Stomach smooth muscle (tissue), 2 donors: ENCODE data around the gene PDE4D.

Experiments used
- H3K27ac ChIP-seq: one replicate; pipeline ENCODE4 v1.7.0; 2013; ENCODE audit warnings: mild to moderate bottlenecking, low read length, inconsistent platforms
- H3K27me3 ChIP-seq, 2 donors: one replicate each; pipeline ENCODE4 v1.7.0; 2013; ENCODE audit warnings: low read length in 2 of 2; ENCODE audit not compliant: insufficient read depth in 2 of 2, control insufficient read depth in 1 of 2
- H3K36me3 ChIP-seq, 2 donors: one replicate each; pipeline ENCODE4 v1.7.0; 2013; ENCODE audit warnings: low read length in 2 of 2; ENCODE audit not compliant: control insufficient read depth in 2 of 2, insufficient read depth in 2 of 2
- H3K4me1 ChIP-seq: one replicate; pipeline ENCODE4 v1.7.0; 2013; ENCODE audit warnings: low read length; ENCODE audit not compliant: control insufficient read depth, insufficient read depth
- H3K4me3 ChIP-seq, 2 donors: one replicate each; pipeline ENCODE4 v1.7.0; 2013; ENCODE audit warnings: low read length in 2 of 2
- H3K9ac ChIP-seq, 2 donors: one replicate each; pipeline ENCODE4 v1.7.0; 2013; ENCODE audit warnings: low read length in 2 of 2, mild to moderate bottlenecking in 1 of 2
- H3K9me3 ChIP-seq, 2 donors: one replicate each; pipeline ENCODE4 v1.7.0; 2013; ENCODE audit warnings: low read length in 2 of 2; ENCODE audit not compliant: control insufficient read depth in 2 of 2
- donor health status: healthy.
- donor health status: Pancreatic carcinoma.

PDE4D gene

DNA sequence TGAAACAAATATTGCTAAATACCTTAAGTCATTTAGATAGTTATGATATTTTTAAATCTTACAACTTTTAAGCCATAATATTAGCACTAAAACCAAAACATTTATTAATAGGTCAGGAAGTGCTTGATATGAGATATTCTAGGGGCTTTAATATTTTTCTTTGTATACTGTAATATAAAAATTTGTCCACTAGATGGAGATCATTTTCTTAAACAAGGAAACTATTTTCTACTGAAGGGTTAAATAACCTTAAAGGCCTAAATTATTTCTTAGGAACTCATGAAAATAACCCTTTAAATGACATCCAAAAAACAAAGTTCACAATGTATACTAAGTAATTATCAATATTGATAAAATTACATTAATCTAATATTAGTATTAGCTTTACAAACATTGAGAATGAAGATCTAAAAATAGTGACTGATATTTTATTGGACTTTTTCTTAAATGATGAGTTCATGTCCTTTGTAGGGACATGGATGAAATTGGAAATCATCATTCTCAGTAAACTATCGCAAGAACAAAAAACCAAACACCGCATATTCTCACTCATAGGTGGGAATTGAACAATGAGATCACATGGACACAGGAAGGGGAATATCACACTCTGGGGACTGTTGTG is 675.0 kb downstream of the PDE4D start:
- Histone ChIP-seq H3K9me3 (no peaks in the 10 kb centered on the region), H3K27ac (no peak overlapping the region), H3K27me3 (no peaks in the 10 kb centered on the region), H3K9ac (no peak overlapping the region), H3K4me1 (peaks cover 3% of the 10 kb centered on the region), H3K4me3 (no peak overlapping the region), H3K36me3 (peaks cover 4 to 5% of the 10 kb centered on the region in 2 donors)

DNA sequence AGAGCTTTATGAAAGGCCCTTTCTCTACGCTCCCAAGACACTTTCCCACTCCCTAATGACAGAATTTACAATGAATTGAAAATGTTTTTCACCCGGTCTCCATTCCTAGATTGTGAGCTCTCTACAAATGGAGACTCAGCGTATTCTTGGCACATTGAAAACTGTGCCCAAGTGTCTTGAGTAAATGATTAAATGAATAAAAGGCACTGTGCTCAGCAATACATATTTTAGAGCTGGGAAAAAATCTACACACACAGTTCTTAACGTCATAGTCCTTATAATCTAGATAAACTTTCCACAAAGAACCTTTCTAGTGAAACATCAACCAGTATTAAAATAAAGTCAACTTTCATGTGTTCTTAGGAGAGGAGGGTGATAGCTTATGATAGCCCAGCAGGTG is 676.7 kb downstream of the PDE4D start:
- H3K27me3 ChIP-seq, result no peaks in the 10 kb centered on the region
- peaks cover 4 to 5% of the 10 kb centered on the region in 2 donors for H3K36me3 ChIP-seq
- no peaks in the 10 kb centered on the region for H3K9me3 ChIP-seq
- H3K27ac ChIP-seq, result no peak overlapping the region
- H3K4me1 ChIP-seq, result peaks cover 3% of the 10 kb centered on the region
- H3K4me3 ChIP-seq, result no peak overlapping the region
- H3K9ac ChIP-seq, result no peak overlapping the region

GRCh38 chr5:59212596-59212995 is 680.9 kb downstream of the PDE4D start:
- H3K9me3 ChIP-seq, result no peaks in the 10 kb centered on the region
- H3K4me1 ChIP-seq, result no peaks in the 10 kb centered on the region
- H3K9ac ChIP-seq, result no peak overlapping the region

GRCh38 chr5:59209758-59210359 is 683.7 kb downstream of the PDE4D start:
- Histone ChIP-seq H3K4me3 (no peak overlapping the region), H3K27me3 (no peaks in the 10 kb centered on the region), H3K27ac (no peak overlapping the region), H3K9me3 (no peaks in the 10 kb centered on the region), H3K9ac (no peak overlapping the region), H3K36me3 (peaks cover 2% of the 10 kb centered on the region in 2 donors), H3K4me1 (peaks cover 13% of the 10 kb centered on the region)

More at GRCh38 chr5:59212596-59212995, 680.9 kb downstream of the PDE4D start:
- peaks cover 4 to 5% of the 10 kb centered on the region in 2 donors for H3K36me3 ChIP-seq
- H3K4me3 ChIP-seq, result no peak overlapping the region
- H3K27ac ChIP-seq, result no peak overlapping the region
- H3K27me3 ChIP-seq, result no peaks in the 10 kb centered on the region

DNA sequence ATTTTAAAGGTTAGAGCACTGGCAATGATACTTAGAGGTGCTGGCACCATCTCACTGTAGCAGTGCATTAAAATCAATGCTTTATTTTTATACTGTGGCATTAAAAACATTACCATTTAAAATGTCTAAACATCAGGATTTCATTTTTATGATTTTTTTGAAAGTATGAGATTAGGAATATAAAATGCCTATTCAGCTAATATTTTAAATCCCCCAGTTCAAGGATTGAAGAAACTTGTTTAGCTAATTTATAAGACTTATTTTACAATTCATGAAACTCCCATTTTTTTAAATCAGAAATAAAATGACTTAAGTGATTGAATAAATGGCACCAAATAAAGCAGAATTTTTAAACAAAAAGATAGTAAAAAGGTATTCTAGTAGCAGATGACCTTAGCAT is 685.1 kb downstream of the PDE4D start:
- H3K27ac ChIP-seq, result no peak overlapping the region
- H3K4me1 ChIP-seq, result peaks cover 13% of the 10 kb centered on the region
- H3K4me3 ChIP-seq, result no peak overlapping the region
- no peaks in the 10 kb centered on the region for H3K27me3 ChIP-seq
- H3K36me3 ChIP-seq, result no peaks in the 10 kb centered on the region
- H3K9ac ChIP-seq, result no peak overlapping the region
- H3K9me3 ChIP-seq, result no peaks in the 10 kb centered on the region

DNA sequence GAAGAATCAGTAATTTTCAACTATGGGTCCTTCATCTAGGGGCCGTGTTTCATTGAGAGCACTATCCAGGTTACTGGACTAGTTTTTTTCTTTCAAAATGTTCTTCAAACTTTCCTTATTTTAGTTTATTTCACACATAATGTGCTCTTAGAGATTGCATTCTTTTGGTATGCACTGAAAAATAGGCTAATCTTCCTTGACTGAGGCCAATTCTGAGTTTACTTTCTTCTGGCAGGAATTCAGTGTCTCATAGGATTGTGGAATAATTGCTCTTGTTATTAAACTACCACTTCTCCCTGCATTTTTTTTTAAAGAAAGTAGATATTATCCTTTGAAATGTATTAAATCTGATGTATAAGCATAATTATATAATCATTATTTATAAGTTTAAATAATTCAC is 686.1 kb downstream of the PDE4D start:
- no peaks in the 10 kb centered on the region for H3K27me3 ChIP-seq
- H3K4me1 ChIP-seq, result peaks cover 13% of the 10 kb centered on the region
- no peaks in the 10 kb centered on the region for H3K36me3 ChIP-seq
- H3K9ac ChIP-seq, result no peak overlapping the region
- H3K27ac ChIP-seq, result no peak overlapping the region
- no peaks in the 10 kb centered on the region for H3K9me3 ChIP-seq
- H3K4me3 ChIP-seq, result no peak overlapping the region

DNA sequence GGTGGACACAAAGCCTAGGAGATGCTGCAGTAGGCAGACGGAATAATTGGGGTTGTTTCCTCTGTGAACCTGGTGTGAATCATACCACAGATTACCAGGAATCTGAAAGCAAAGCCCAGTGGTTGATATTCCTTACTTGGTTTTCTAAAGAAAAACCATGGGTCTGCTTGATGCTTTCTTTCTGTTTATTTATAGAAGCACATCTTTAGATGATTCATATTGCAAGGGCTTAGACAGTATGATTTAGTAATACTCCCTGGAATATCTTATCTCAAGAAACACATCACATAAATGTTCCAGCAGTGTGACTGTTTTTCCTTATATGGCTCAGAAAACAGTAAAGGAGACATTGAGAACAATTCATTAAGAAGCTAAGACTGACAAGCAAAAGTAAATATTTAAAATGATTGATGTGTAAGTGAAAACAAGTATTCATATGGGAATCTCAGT is 687.4 kb downstream of the PDE4D start:
- Histone ChIP-seq H3K9ac (no peak overlapping the region), H3K36me3 (no peaks in the 10 kb centered on the region), H3K27me3 (no peaks in the 10 kb centered on the region), H3K27ac (peak overlapping the region; percentile 50), H3K4me3 (no peak overlapping the region), H3K4me1 (peaks cover 13% of the 10 kb centered on the region), H3K9me3 (no peaks in the 10 kb centered on the region)

GRCh38 chr5:59204114-59204897 is 689.2 kb downstream of the PDE4D start:
- Histone ChIP-seq H3K9me3 (no peaks in the 10 kb centered on the region), H3K27ac (peak overlapping the region; percentile 50), H3K27me3 (no peaks in the 10 kb centered on the region), H3K4me3 (no peak overlapping the region), H3K4me1 (peaks cover 13% of the 10 kb centered on the region), H3K9ac (no peak overlapping the region), H3K36me3 (no peaks in the 10 kb centered on the region)

DNA sequence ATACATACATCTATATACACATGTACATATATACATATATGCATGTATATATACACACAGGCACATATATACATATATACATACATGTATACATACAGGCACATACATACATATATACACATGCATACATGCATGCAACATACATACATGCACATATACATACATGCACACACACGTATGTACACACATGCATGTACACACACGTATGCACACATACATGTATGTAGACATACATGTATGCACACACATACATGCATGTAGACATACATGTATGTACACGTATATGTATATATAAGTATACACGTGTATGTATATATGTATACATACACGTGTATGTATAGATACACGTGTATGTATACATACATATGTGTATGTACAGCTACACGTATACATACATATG is 693.7 kb downstream of the PDE4D start:
- no peaks in the 10 kb centered on the region for H3K27me3 ChIP-seq
- no peak overlapping the region for H3K27ac ChIP-seq
- H3K36me3 ChIP-seq, result no peaks in the 10 kb centered on the region
- H3K9ac ChIP-seq, result no peak overlapping the region
- H3K9me3 ChIP-seq, result no peaks in the 10 kb centered on the region
- peaks cover 3% of the 10 kb centered on the region for H3K4me1 ChIP-seq
- H3K4me3 ChIP-seq, result no peak overlapping the region

DNA sequence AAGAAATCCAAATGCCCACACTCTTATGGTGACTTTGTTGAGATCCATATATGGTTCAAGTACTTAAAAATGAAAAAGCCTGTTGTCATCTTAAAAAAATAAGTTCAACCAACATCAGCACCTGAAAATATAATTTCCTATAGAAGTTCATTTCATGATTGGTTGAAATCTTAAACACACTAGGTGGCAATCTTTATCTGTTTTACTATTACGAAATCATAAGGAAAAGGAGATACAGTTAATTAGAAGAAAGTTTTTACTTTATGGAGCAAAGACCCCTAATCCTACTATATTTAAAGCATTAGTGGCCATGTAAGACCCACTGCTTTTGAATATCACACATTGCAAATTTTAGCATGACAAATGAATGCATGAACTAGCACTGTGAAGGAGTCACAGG is 694.7 kb downstream of the PDE4D start:
- no peaks in the 10 kb centered on the region for H3K27me3 ChIP-seq
- H3K27ac ChIP-seq, result no peak overlapping the region
- H3K36me3 ChIP-seq, result no peaks in the 10 kb centered on the region
- H3K4me1 ChIP-seq, result peaks cover 3% of the 10 kb centered on the region
- no peak overlapping the region for H3K9ac ChIP-seq
- no peak overlapping the region for H3K4me3 ChIP-seq
- no peaks in the 10 kb centered on the region for H3K9me3 ChIP-seq

DNA sequence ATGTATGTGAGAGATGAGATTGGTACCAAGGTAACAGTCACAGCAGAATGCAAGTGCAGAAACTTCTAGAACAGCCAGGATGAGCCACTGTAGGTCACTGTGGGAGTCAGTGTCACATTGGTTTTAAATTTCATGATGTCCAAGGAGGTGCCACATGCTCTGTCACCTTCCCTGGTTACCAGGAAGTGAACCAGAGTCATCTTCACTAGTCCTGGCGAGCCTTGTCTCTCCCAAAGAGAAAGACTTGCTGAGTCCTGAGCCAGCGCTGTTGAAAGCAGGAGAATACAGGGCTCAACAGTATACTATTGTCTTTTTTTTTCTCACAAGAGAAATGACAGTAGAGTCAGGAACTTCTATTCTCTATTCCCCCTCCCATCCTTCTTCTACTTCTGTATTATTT is 695.2 kb downstream of the PDE4D start:
- Histone ChIP-seq H3K27me3 (no peaks in the 10 kb centered on the region), H3K4me3 (no peak overlapping the region), H3K27ac (no peak overlapping the region), H3K36me3 (no peaks in the 10 kb centered on the region), H3K9ac (no peak overlapping the region), H3K9me3 (no peaks in the 10 kb centered on the region), H3K4me1 (peaks cover 3% of the 10 kb centered on the region)
